B cell (primary cell): ENCODE measurements around the gene CCDC126.

Source experiments
- EZH2 ChIP-seq: IDR thresholded peaks from 2 replicates; pipeline ENCODE4 v1.6.1; 2012; ENCODE audit warnings: borderline replicate concordance, low read depth, mild to moderate bottlenecking, moderate library complexity, low read length; ENCODE audit not compliant: insufficient read depth, poor library complexity, severe bottlenecking
- TF ChIP-seq, protein P1 (sequence below): fragments of 200-600 bp; IDR thresholded peaks from one replicate; pipeline ENCODE4 v1.8.0; 2022; ENCODE audit warnings: antibody characterized with exemption, mild to moderate bottlenecking

DNA sequence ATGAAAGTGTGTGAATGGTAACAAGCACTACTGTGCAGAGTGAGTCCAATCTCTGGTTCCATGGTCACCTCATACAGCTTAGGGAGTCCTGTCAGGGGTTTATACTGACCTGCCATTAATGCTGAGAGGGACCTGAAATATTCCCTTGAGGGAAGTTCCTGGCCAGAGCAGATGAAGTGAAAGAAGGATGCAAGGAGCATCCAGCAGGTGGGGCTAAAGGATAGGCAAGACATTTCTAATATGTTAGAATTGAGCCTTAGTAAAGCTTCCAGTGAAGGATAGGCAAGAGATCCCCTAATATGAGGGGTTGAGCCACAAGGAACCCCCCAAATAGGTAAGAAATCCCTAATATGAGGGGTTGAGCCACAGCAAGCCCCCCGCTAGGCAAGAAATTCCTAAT, 57.3 kb downstream of the CCDC126 start:
- no peak for TF ChIP-seq EZH2
- TF ChIP-seq, protein P1, sequence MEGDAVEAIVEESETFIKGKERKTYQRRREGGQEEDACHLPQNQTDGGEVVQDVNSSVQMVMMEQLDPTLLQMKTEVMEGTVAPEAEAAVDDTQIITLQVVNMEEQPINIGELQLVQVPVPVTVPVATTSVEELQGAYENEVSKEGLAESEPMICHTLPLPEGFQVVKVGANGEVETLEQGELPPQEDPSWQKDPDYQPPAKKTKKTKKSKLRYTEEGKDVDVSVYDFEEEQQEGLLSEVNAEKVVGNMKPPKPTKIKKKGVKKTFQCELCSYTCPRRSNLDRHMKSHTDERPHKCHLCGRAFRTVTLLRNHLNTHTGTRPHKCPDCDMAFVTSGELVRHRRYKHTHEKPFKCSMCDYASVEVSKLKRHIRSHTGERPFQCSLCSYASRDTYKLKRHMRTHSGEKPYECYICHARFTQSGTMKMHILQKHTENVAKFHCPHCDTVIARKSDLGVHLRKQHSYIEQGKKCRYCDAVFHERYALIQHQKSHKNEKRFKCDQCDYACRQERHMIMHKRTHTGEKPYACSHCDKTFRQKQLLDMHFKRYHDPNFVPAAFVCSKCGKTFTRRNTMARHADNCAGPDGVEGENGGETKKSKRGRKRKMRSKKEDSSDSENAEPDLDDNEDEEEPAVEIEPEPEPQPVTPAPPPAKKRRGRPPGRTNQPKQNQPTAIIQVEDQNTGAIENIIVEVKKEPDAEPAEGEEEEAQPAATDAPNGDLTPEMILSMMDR, result no peak
